Mesothelial cell of epicardium (in vitro differentiated cells): ENCODE results near the gene SAMD4B. TPM values are rescaled to one million over a fixed set of nuclear protein-coding genes. Genes with fewer than 3 reads are reported as not detected.

Experiments used
- DNase-seq, 2 experiments: peaks; one replicate each; pipeline ENCODE4 v3.0.0; 2021; ENCODE audit warnings: low spot score in 2 of 2; ENCODE audit not compliant: unreplicated experiment in 2 of 2
- H3K27ac Mint-ChIP-seq: 2 replicates; pipeline ENCODE4 v1.8.0; 2021; ENCODE audit warnings: mixed read lengths
- H3K27me3 Mint-ChIP-seq: 2 replicates; pipeline ENCODE4 v1.8.0; 2021; ENCODE audit warnings: low read depth, mixed read lengths
- H3K36me3 Mint-ChIP-seq: 2 replicates; pipeline ENCODE4 v1.8.0; 2021; ENCODE audit warnings: mixed read lengths
- H3K4me1 Mint-ChIP-seq: 2 replicates; pipeline ENCODE4 v1.8.0; 2021; ENCODE audit warnings: mixed read lengths
- H3K4me3 Mint-ChIP-seq: 2 replicates; pipeline ENCODE4 v1.8.0; 2021; ENCODE audit warnings: mild to moderate bottlenecking, moderate library complexity, mixed read lengths
- H3K9me3 Mint-ChIP-seq: 2 replicates; pipeline ENCODE4 v1.8.0; 2021; ENCODE audit warnings: mixed read lengths
- total RNA-seq: library from RNA; stranded (reverse); gene quantifications from 3 replicates; pipeline ENCODE4 v1.2.1, GENCODE V29; 2021
- TF ChIP-seq, protein P1 (sequence below): fragments of 200-600 bp; sonication (generic); IDR thresholded peaks from one replicate; pipeline ENCODE4 v1.5.0; 2021; ENCODE audit warnings: antibody characterized with exemption; ENCODE audit not compliant: unreplicated experiment

Gene SAMD4B
- total RNA-seq, 1 donor from 2014 or later = 128 TPM

DNA sequence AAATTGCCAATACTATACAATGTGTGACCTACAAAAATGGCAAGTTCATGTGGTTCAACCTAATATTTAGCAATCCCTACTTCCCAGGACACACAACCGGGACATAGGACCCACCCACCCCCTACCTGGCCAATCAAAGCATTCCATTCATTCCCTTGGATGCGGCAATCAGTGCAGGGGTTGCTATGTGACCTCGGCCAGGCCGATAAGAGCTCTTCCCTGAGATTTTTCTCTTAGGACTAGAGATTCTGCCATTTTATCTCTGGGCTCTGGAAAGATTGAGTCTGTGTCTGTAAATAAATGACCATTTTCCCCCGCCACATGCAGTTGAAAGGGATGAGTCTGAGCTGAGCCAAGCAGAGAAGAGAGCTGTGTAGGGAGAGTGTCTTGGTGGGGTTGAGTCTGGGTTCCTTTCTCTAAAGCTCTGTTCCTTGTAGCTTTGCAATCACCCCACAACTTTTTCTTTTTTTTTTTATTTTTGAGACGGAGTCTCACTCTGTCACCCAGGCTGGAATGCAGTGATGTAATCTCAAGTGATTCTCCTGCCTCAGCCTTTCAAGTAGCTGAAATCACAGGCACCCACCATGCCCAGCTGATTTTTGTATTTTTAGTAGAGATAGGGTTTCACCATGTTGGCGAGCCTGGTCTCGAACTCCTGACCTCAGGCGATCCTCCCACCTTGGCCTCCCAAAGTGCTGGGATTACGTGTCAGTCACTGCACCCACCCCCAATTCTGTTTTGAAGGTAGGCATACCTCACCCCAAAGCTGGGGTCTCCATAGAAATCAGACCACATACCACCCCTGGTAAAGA, 38.6 kb upstream of the SAMD4B start:
- no peak for DNase-seq

DNA sequence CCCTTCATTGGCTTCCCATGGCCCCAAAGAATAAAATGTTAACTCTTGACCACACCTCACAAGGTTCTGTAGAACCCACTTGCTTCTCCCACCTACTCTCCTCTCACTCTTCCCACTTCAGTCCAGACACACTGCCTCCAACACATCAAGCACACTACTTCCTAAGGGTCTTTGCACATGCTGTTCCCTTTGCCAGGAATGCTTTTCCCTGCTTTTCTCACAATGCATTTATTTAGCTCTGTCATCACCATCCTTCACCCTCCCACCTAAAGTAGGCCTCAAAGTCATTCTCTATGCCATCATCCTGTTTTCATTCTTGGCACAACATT, 38.1 kb upstream of the SAMD4B start:
- no peaks in the 10 kb centered on the region for H3K36me3 Mint-ChIP-seq
- H3K4me1 Mint-ChIP-seq = peaks cover 54% of the 10 kb centered on the region
- H3K27ac Mint-ChIP-seq = peak overlapping the region; percentile 95
- no peak for DNase-seq
- TF ChIP-seq, protein P1, sequence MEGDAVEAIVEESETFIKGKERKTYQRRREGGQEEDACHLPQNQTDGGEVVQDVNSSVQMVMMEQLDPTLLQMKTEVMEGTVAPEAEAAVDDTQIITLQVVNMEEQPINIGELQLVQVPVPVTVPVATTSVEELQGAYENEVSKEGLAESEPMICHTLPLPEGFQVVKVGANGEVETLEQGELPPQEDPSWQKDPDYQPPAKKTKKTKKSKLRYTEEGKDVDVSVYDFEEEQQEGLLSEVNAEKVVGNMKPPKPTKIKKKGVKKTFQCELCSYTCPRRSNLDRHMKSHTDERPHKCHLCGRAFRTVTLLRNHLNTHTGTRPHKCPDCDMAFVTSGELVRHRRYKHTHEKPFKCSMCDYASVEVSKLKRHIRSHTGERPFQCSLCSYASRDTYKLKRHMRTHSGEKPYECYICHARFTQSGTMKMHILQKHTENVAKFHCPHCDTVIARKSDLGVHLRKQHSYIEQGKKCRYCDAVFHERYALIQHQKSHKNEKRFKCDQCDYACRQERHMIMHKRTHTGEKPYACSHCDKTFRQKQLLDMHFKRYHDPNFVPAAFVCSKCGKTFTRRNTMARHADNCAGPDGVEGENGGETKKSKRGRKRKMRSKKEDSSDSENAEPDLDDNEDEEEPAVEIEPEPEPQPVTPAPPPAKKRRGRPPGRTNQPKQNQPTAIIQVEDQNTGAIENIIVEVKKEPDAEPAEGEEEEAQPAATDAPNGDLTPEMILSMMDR = no peak
- H3K9me3 Mint-ChIP-seq = no peaks in the 10 kb centered on the region
- no peak overlapping the region for H3K4me3 Mint-ChIP-seq
- peaks cover 27% of the 10 kb centered on the region for H3K27me3 Mint-ChIP-seq

More for the DNA sequence above, 38.6 kb upstream of the SAMD4B start:
- peaks cover 22% of the 10 kb centered on the region for H3K27me3 Mint-ChIP-seq
- no peaks in the 10 kb centered on the region for H3K9me3 Mint-ChIP-seq
- H3K4me1 Mint-ChIP-seq = peaks cover 49% of the 10 kb centered on the region
- no peak overlapping the region for H3K4me3 Mint-ChIP-seq
- peak overlapping the region; percentile 95 for H3K27ac Mint-ChIP-seq
- H3K36me3 Mint-ChIP-seq = no peaks in the 10 kb centered on the region
- TF ChIP-seq, protein P1 = no peak

DNA sequence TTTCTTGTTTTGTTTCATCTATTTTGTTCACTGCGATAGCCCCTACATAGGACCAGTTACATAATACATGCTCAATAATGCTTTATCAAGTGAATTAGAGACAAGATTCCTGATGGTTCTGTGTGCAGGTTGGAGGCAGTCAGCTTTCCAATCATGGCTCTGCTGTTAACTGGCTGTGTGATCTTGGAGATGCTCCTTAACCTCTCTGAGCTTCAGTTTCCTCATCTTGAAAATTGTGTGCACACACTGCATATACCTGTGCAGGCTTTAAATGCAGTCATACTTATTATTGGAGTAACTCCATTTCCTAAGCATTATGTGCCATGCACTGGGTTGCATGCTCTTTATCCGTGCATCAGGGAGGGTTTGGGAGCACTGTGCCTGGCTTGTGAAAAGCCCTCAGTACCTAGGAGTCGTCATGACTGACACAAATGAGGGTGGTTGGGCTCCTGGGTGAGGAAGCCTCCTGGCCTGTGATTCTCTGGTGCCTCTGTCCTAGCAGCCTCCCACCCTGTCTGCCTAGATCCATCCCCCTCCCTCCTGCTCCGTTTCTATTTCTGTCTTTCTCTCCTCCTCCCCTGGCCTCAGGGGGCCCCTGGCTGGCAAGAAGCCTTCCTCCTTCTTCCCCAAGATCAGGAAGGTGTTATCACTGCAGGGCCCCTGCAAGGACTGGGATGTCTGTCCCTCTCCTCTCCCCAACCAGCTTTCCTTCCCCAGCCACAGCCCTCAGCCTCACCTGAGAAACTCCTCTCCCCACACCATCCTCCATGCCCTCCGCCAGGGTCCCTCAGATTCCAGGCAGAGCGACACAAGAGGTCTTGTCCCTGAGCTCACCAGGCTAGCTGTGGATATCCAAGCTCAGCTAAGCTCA, 37.3 kb upstream of the SAMD4B start:
- TF ChIP-seq, protein P1 = no peak
- H3K27ac Mint-ChIP-seq = peak overlapping the region; percentile 90
- peaks cover 34% of the 10 kb centered on the region for H3K27me3 Mint-ChIP-seq
- DNase-seq = no peak
- H3K9me3 Mint-ChIP-seq = no peaks in the 10 kb centered on the region
- peaks cover 54% of the 10 kb centered on the region for H3K4me1 Mint-ChIP-seq
- peaks cover 5% of the 10 kb centered on the region for H3K36me3 Mint-ChIP-seq
- H3K4me3 Mint-ChIP-seq = peak overlapping the region; percentile 35

DNA sequence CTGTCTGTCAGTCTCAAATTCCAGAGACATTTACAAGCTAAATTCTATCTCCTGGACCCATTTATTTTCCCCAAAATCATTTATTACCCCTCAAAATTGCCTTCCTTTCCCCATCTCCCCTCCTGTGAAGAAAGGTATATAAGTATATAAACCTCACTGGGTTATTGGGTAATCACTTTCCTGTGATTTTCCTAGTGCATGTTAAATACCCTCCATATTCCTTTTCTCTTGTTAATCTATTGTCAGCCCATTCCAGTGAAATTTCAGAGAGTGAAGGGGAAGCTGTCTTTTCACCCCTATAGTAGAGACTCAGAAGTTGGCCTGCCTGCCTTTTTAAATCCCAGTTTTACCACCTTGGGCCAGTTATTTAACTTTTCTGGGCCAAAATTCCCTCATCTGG, 36.1 kb upstream of the SAMD4B start:
- Mint-ChIP-seq H3K27ac (no peak overlapping the region), H3K4me1 (peaks cover 58% of the 10 kb centered on the region)
- TF ChIP-seq, protein P1 = no peak

DNA sequence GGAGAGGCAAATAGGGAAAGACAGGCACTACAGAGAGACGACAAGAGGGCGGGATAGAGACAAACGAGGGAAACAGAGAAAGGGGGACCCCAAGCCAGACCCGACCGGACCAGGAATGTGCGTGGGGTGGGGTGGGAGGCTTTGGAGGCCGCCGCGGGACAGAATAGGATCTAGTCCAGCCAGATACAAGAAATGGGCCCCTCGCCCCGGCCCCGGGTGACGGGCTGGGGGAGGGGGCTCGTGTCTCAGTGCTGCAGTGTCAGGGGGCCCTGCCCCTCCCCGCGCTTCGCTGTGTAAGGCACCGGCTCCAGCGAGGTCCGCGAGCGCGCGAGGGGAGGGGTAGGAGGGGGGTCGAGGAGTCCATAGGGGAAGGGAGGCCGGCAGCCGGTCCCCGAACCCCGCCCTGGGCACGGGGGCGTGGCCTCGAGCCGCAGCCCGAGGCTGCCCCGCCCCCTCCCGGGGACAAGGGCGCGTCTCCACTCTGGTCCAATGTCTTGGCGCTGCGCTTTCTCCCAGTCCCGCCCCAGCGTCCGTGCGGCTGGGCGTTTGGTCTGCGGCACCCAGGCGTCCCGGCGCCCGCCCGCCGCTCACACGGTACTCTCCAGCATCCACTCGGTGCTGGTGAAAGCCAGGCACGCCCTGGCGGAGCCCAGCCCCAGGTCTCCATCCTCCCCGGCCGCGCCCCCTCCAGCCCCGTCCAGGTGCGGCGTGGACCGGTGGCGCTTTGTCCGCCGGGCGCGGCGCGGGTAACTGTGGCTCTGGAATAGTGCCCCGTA, 35.0 kb upstream of the SAMD4B start:
- no peaks in the 10 kb centered on the region for H3K9me3 Mint-ChIP-seq
- H3K4me1 Mint-ChIP-seq = peaks cover 58% of the 10 kb centered on the region
- H3K36me3 Mint-ChIP-seq = peaks cover 25% of the 10 kb centered on the region
- H3K27me3 Mint-ChIP-seq = peaks cover 43% of the 10 kb centered on the region
- H3K27ac Mint-ChIP-seq = peak overlapping the region; percentile 66
- peak overlapping the region; percentile 71 for H3K4me3 Mint-ChIP-seq
- TF ChIP-seq, protein P1 = peak; percentile 3
- peak; percentile 46 to 64 for DNase-seq

More for the DNA sequence above, 36.1 kb upstream of the SAMD4B start:
- peaks cover 16% of the 10 kb centered on the region for H3K36me3 Mint-ChIP-seq
- H3K9me3 Mint-ChIP-seq = no peaks in the 10 kb centered on the region
- DNase-seq = no peak
- peaks cover 43% of the 10 kb centered on the region for H3K27me3 Mint-ChIP-seq
- no peak overlapping the region for H3K4me3 Mint-ChIP-seq
